OCI-LY1 (cell line): ENCODE measurements around the gene IFNA6.
"Not testable (repeated sequence)": the region's sequence is repeated elsewhere in the genome, so short reads cannot be mapped to it uniquely, and the experiment has no call there.

Source experiments
- H2AFZ ChIP-seq: fragments of 200-600 bp; sonication (generic), shearing (Covaris generic); 2 replicates; pipeline ENCODE4 v1.6.0; 2014; ENCODE audit warnings: antibody characterized with exemption, mild to moderate bottlenecking, low read length
- H3F3A ChIP-seq: fragments of 200-600 bp; sonication (generic), shearing (Covaris generic); 2 replicates; pipeline ENCODE4 v1.6.0; 2014; ENCODE audit warnings: mild to moderate bottlenecking, antibody characterized with exemption, low read length, moderate library complexity; ENCODE audit not compliant: insufficient read depth
- H3K27ac ChIP-seq: fragments of 200-600 bp; sonication (generic); 2 replicates; pipeline ENCODE4 v1.5.1; 2014; ENCODE audit warnings: low read length, mixed run types, mild to moderate bottlenecking, low read depth; ENCODE audit not compliant: poor library complexity, severe bottlenecking
- H3K27me3 ChIP-seq: fragments of 200-600 bp; sonication (generic); 2 replicates; pipeline ENCODE4 v1.6.0; 2014; ENCODE audit warnings: antibody characterized with exemption, mild to moderate bottlenecking, low read length, moderate library complexity; ENCODE audit not compliant: insufficient read depth
- H3K36me3 ChIP-seq: fragments of 200-600 bp; sonication (generic); 2 replicates; pipeline ENCODE4 v1.6.1; 2014; ENCODE audit warnings: mild to moderate bottlenecking, antibody characterized with exemption, low read length, moderate library complexity, mixed read lengths; ENCODE audit not compliant: insufficient read depth
- H3K4me1 ChIP-seq: fragments of 200-600 bp; sonication (generic); 2 replicates; pipeline ENCODE4 v1.5.1; 2014; ENCODE audit warnings: mild to moderate bottlenecking, low read length, moderate library complexity; ENCODE audit not compliant: insufficient read depth, severe bottlenecking
- H3K4me2 ChIP-seq: fragments of 200-600 bp; sonication (generic), shearing (Covaris generic); 2 replicates; pipeline ENCODE4 v1.6.1; 2014; ENCODE audit warnings: low read length
- H3K4me3 ChIP-seq: fragments of 200-600 bp; sonication (generic); 2 replicates; pipeline ENCODE4 v1.5.1; 2014; ENCODE audit warnings: low read length, low read depth, mild to moderate bottlenecking, mixed read lengths; ENCODE audit not compliant: poor library complexity, severe bottlenecking
- H3K79me2 ChIP-seq: fragments of 200-600 bp; shearing (Covaris generic); 2 replicates; pipeline ENCODE4 v1.6.1; 2016; ENCODE audit warnings: mixed run types, low read length, mixed read lengths; ENCODE audit not compliant: insufficient read depth
- H3K9ac ChIP-seq: fragments of 200-600 bp; sonication (generic), shearing (Covaris generic); 2 replicates; pipeline ENCODE4 v1.6.1; 2014; ENCODE audit warnings: mild to moderate bottlenecking, low read length, mixed read lengths
- H3K9me2 ChIP-seq: fragments of 200-600 bp; sonication (generic), shearing (Covaris generic); 2 replicates; pipeline ENCODE4 v1.6.1; 2014; ENCODE audit warnings: low read depth, mild to moderate bottlenecking, low read length, mixed read lengths
- H3K9me3 ChIP-seq: fragments of 200-600 bp; shearing (Covaris generic); 2 replicates; pipeline ENCODE4 v1.6.1; 2014; ENCODE audit warnings: low read length, mixed read lengths
- H4K20me1 ChIP-seq: fragments of 200-600 bp; sonication (generic), shearing (Covaris generic); 2 replicates; pipeline ENCODE4 v1.6.0; 2016; ENCODE audit warnings: mild to moderate bottlenecking, low read length; ENCODE audit not compliant: insufficient read depth
- CTCF ChIP-seq: fragments of 200-600 bp; sonication (generic), shearing (Covaris generic); IDR thresholded peaks from 2 replicates; pipeline ENCODE4 v1.5.1; 2017; ENCODE audit warnings: mild to moderate bottlenecking, antibody characterized with exemption, low read length, moderate library complexity, mixed read lengths
- EZH2 ChIP-seq: fragments of 200-600 bp; sonication (generic), shearing (Covaris generic); IDR thresholded peaks from 2 replicates; pipeline ENCODE4 v1.8.0; 2017; ENCODE audit warnings: borderline replicate concordance, mixed run types, mild to moderate bottlenecking, antibody characterized with exemption, low read length, moderate library complexity, mixed read lengths

Gene IFNA6

GRCh38 chr9:21383627-21384026 is 32.9 kb upstream of the IFNA6 start:
- H2AFZ ChIP-seq = no peak overlapping the region
- no peaks in the 10 kb centered on the region for H3K9me2 ChIP-seq
- H4K20me1 ChIP-seq = no peaks in the 10 kb centered on the region
- no peaks in the 10 kb centered on the region for H3F3A ChIP-seq
- no peak overlapping the region for H3K4me3 ChIP-seq
- TF ChIP-seq CTCF = no peak
- no peak for TF ChIP-seq EZH2
- no peak overlapping the region for H3K27ac ChIP-seq
- no peaks in the 10 kb centered on the region for H3K27me3 ChIP-seq
- no peaks in the 10 kb centered on the region for H3K79me2 ChIP-seq
- H3K9ac ChIP-seq = no peak overlapping the region
- no peaks in the 10 kb centered on the region for H3K9me3 ChIP-seq
- H3K36me3 ChIP-seq = no peaks in the 10 kb centered on the region
- no peaks in the 10 kb centered on the region for H3K4me1 ChIP-seq
- no peak overlapping the region for H3K4me2 ChIP-seq

GRCh38 chr9:21381448-21382339 is 31.0 kb upstream of the IFNA6 start:
- Histone ChIP-seq H3K4me2 (no peak overlapping the region), H3K4me1 (no peaks in the 10 kb centered on the region), H3K9me2 (no peaks in the 10 kb centered on the region), H2AFZ (no peak overlapping the region), H3K27me3 (no peaks in the 10 kb centered on the region), H3K9ac (no peak overlapping the region), H4K20me1 (no peaks in the 10 kb centered on the region), H3K79me2 (no peaks in the 10 kb centered on the region), H3K36me3 (no peaks in the 10 kb centered on the region), H3K9me3 (no peaks in the 10 kb centered on the region), H3K27ac (no peak overlapping the region), H3F3A (no peaks in the 10 kb centered on the region), H3K4me3 (no peak overlapping the region)
- no peak for TF ChIP-seq EZH2
- TF ChIP-seq CTCF = no peak

GRCh38 chr9:21371467-21371866 is 20.8 kb upstream of the IFNA6 start:
- not testable (repeated sequence) for H3K9ac ChIP-seq, H3K36me3 ChIP-seq, H3K4me1 ChIP-seq, H2AFZ ChIP-seq, H3K4me2 ChIP-seq, H3K9me3 ChIP-seq, H3F3A ChIP-seq, H3K27me3 ChIP-seq, H4K20me1 ChIP-seq, H3K4me3 ChIP-seq, H3K9me2 ChIP-seq, H3K27ac ChIP-seq, H3K79me2 ChIP-seq

- no peak for TF ChIP-seq CTCF
- no peak for TF ChIP-seq EZH2
- Histone ChIP-seq H3K36me3 (no peaks in the 10 kb centered on the region), H3K27me3 (no peaks in the 10 kb centered on the region), H3K9ac (no peak within 1 kb of the TSS), H3K4me2 (no peak within 1 kb of the TSS), H3K4me1 (no peaks in the 10 kb centered on the region), H2AFZ (no peak within 1 kb of the TSS), H3K27ac (no peak within 1 kb of the TSS), H3K4me3 (no peak within 1 kb of the TSS), H3K9me2 (no peaks in the 10 kb centered on the region), H3K9me3 (no peaks in the 10 kb centered on the region), H3F3A (no peaks in the 10 kb centered on the region), H3K79me2 (no peaks in the 10 kb centered on the region), H4K20me1 (no peaks in the 10 kb centered on the region)
Measured at GRCh38 chr9:21367957-21368356, 17.3 kb upstream of the IFNA6 start, which contains the start of gene IFNA13. Gene IFNA13 (minus strand): TSS chr9:21368057. CDS start chr9:21368010, 47 bp downstream.

GRCh38 chr9:21367169-21367568 is 16.5 kb upstream of the IFNA6 start:
- not testable (repeated sequence) for H3K36me3 ChIP-seq, H3K27me3 ChIP-seq, H3K9me3 ChIP-seq, H3K79me2 ChIP-seq, H4K20me1 ChIP-seq, H3F3A ChIP-seq, H3K27ac ChIP-seq, H3K4me3 ChIP-seq, H3K4me2 ChIP-seq, H3K9me2 ChIP-seq, H2AFZ ChIP-seq, H3K4me1 ChIP-seq, H3K9ac ChIP-seq
